22Rv1 (cell line): ENCODE measurements around the gene SLC13A2.
A peak's percentile ranks its signal among the peaks of the same experiment; 100 is the strongest.

Experiments used
- H3K27ac ChIP-seq: fragments of 450-650 bp; 2 replicates; pipeline ENCODE4 v1.5.1; 2017
- ZFX ChIP-seq: fragments of 450-650 bp; IDR thresholded peaks from 2 replicates; pipeline ENCODE4 v1.6.1; 2017; ENCODE audit warnings: antibody characterized with exemption, borderline replicate concordance
- TF ChIP-seq, protein P1 (sequence below): fragments of 450-650 bp; IDR thresholded peaks from 2 replicates; pipeline ENCODE4 v1.5.1; 2017; ENCODE audit warnings: mild to moderate bottlenecking

SLC13A2 gene

GRCh38 chr17:28491286-28491685, 17.8 kb downstream of the SLC13A2 start:
- TF ChIP-seq, protein P1, sequence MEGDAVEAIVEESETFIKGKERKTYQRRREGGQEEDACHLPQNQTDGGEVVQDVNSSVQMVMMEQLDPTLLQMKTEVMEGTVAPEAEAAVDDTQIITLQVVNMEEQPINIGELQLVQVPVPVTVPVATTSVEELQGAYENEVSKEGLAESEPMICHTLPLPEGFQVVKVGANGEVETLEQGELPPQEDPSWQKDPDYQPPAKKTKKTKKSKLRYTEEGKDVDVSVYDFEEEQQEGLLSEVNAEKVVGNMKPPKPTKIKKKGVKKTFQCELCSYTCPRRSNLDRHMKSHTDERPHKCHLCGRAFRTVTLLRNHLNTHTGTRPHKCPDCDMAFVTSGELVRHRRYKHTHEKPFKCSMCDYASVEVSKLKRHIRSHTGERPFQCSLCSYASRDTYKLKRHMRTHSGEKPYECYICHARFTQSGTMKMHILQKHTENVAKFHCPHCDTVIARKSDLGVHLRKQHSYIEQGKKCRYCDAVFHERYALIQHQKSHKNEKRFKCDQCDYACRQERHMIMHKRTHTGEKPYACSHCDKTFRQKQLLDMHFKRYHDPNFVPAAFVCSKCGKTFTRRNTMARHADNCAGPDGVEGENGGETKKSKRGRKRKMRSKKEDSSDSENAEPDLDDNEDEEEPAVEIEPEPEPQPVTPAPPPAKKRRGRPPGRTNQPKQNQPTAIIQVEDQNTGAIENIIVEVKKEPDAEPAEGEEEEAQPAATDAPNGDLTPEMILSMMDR, result no peak
- no peak for TF ChIP-seq ZFX
- no peak overlapping the region for H3K27ac ChIP-seq

DNA sequence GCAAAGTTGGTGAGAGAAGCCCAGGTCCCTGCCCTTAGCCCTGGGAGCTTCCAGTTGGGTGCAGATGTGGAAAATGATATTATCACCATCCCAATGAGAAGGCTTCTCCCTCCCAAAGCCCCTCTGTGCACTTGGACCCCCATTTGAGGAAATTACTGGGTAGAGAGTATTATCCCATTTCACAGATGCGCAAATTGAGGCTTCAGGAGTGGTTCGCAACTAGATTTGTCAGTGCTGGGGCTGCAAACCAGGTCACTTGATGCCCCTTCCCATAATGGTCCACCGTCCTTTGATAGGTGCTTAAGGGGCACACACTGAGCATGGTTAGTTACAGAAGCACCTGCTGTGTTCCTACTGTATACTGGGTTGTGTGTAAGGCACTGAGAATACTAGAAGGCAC, 18.4 kb downstream of the SLC13A2 start:
- no peak for TF ChIP-seq ZFX
- TF ChIP-seq, protein P1, result no peak
- no peak overlapping the region for H3K27ac ChIP-seq

DNA sequence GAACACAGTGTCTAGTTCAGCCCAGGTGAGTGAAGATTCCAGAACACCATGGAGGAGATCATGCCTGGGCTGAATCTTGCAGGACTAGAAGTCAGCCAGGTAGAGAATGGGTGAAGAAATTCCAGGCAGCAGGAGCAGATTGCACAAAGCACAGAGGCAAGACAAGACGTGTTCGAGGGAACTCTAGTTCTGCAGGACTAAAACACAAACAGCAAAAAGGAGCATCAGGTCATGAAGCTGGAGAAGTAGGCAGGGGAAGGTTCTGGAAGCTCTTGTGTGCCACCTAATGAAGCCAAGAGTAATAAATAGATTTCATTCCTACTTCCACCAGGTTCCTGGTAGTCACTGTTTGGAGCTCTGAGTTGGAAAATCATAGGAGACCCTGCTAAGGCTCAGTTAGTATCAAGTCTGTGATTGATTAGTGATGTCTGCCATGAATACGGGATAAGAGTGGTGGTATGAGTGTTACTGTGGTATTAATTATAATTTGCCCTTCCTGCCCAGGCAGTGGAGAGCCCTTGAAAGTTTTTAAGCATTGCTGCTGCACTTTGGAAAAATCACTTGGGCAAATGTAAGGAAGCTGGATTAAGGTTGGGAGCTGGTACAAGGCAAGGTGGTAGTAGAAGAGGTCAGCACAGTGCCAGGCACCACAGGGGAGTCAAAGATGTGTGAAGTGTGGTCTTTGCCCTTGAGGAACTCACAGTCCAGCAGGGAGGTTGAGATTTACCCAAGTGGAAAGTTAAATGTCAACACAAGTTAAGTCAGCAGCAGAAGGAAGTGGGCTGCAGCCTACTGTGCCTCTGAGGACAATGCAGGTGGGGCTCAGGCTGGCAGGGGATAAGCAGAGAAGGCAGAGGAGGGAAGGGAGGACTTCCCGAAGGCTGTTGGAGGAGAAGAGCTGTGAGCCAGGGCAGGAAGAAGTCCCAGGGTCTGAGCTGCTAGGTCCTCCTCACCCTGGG, 19.2 kb downstream of the SLC13A2 start:
- no peak overlapping the region for H3K27ac ChIP-seq
- TF ChIP-seq ZFX, result no peak
- TF ChIP-seq, protein P1, result no peak

GRCh38 chr17:28493460-28493859, 20.0 kb downstream of the SLC13A2 start:
- H3K27ac ChIP-seq, result no peak overlapping the region
- TF ChIP-seq, protein P1, result no peak
- no peak for TF ChIP-seq ZFX

DNA sequence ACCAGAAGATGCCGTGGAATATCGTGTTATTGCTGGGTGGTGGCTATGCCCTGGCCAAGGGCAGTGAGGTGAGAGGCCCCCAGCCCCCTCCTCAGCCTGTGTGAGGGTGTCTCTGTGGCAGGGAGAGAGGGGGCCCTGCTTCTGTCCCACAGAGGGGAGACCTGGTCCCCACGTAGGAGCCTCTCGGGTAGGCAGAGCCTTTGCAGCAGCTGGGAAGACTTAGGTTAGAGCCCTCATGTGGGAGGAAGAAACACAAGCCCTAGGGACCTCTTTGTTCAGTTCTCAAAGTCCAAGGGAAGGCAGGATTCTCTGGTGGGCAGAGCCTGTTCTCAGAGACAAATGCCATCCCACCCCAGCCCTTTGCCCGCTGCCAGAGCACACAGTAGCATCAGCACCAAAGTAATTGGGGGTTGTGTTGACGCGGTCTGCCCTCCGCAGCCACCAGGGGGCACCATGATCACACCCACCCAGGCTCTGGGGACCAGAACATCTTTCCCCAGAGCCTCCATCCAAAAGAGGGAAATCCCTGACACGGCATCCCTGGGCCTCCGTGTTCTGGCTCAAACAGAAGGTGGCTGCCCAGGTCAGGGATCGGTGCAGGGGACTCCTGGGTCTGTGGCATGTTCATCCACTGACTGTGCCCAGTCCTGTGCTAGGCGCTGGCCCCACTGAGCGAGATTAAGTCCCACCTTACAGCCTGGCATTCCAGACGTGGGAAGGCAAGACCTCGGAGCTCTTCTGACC, 21.2 kb downstream of the SLC13A2 start:
- no peak for TF ChIP-seq ZFX
- TF ChIP-seq, protein P1, result peak; percentile 92
- H3K27ac ChIP-seq, result no peak overlapping the region

GRCh38 chr17:28495635-28496034, 22.2 kb downstream of the SLC13A2 start:
- no peak overlapping the region for H3K27ac ChIP-seq
- TF ChIP-seq, protein P1, result no peak
- TF ChIP-seq ZFX, result no peak
